ENCODE measurements around the gene MYO1G. TPM values are rescaled to one million over a fixed set of nuclear protein-coding genes. Genes with fewer than 3 reads are reported as not detected.

Gene MYO1G
- total and polyA plus RNA-seq, 2 donors, result 1.8 to 3.6 TPM

DNA sequence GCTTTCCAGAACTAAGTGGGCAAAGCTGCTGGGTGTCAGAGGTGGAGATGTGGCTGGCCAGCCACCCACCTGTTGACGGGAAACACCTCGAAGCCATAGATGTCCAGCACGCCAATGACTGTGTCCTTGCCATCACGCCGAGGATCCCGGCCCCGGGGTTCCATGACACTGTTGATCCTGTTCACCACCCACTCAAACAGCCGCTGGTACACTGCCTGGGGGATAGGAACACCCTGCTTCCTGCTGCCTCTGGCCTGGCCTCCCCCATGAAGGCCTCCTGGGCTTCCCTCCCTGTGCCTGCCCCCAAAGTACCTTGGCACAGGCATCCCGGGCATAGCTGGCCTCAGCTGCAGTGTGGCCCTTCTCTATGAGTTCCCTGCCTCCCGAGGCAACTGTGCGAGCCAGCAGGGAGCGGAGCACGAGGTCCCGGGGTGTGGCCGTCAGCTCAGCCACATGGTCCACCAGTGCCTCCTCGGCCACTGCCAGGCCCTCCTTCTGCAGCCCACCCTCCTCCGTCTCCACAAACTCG is 8.2 kb downstream of the MYO1G start:
- H3K4me3 ChIP-seq (ENCODE audit: low read depth, low read length), result no peak overlapping the region
- no peak for DNase-seq (ENCODE audit: extremely low spot score)
- H3K4me1 ChIP-seq (ENCODE audit: insufficient read depth), result no peaks in the 10 kb centered on the region
- 85% methylated on average over 18 of the region's 18 CpGs for WGBS
- H3K36me3 ChIP-seq (ENCODE audit: insufficient read depth), result no peaks in the 10 kb centered on the region
- no peak overlapping the region for H3K27ac ChIP-seq (ENCODE audit: low read depth)

DNA sequence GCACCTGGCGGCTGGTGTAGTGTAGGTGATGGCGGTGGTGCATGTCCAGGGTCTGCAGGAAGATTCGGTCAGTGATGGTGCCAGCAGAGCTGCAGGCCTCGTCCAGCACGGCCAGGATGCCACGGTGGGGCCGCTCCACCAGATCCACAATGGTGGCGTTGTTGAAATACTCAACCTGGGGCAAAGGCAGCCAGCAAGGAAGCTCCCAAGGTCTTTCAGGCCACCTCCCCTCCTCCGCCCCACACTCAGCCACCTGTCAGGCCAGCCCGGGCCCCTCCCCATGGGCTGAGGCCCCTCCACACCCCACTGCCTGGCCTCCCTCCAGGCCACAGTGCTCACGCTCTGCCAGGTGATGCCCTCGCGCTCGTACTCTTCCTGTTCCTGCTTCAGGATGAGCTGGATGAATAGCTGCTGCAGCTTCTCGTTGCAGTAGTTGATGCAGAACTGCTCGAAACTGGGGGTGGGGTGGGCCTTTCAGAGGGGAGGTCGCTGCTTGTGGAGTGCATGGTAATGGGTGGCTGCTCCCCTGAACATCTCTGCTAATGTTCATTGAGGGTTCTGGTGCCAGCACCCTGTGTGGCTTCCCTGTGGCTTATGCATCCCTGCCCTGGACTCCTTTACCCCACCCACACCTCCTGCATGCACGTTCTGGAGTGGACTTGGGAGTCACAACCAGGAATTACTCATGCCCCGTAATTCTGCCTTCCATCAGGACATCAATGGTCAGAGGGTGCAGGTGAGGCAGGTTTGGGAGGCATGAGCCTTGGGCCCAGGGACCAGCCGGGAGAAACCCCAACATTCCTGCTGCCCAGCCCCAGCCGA is 8.9 kb downstream of the MYO1G start:
- 80% methylated on average over 21 of the region's 21 CpGs for WGBS
- H3K27ac ChIP-seq (ENCODE audit: low read depth), result no peak overlapping the region
- DNase-seq (ENCODE audit: extremely low spot score), result no peak
- H3K4me1 ChIP-seq (ENCODE audit: insufficient read depth), result no peaks in the 10 kb centered on the region
- H3K36me3 ChIP-seq (ENCODE audit: insufficient read depth), result no peaks in the 10 kb centered on the region
- no peak overlapping the region for H3K4me3 ChIP-seq (ENCODE audit: low read depth, low read length)

DNA sequence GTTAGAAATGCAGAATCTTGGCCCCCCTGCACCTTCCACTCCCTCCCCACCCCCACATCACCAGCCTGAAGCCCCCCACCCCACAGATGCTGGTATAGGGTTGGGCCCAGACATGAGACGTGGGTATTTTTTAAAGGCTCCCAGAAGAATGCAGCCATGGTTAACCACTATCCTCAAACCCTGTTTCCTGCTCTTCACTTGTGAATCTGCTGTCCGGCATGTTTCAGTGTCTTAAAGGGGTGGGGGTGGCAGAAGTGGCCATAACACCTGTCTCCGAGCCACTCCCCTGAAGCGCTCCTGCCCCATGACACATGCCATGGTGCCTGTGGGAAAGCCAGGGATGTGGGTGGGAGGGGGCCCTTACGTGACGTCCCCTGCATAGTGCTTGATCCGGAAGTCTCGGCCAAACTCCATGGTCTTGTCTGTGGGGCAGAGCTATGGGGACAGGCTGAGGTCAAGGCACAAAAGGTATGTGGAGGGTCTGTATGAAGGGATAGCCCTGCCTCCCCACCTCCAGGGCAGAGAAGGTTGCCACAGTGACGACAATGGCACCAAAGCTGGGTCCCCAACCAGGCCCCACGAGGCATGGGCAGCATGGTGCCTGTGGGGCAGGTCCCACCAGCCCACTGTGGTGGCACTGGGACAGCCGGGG is 9.6 kb downstream of the MYO1G start:
- no peaks in the 10 kb centered on the region for H3K36me3 ChIP-seq (ENCODE audit: insufficient read depth)
- no peak overlapping the region for H3K27ac ChIP-seq (ENCODE audit: low read depth)
- DNase-seq (ENCODE audit: extremely low spot score), result no peak
- WGBS, result 89% methylated on average over 11 of the region's 11 CpGs
- no peaks in the 10 kb centered on the region for H3K4me1 ChIP-seq (ENCODE audit: insufficient read depth)
- no peak overlapping the region for H3K4me3 ChIP-seq (ENCODE audit: low read depth, low read length)

DNA sequence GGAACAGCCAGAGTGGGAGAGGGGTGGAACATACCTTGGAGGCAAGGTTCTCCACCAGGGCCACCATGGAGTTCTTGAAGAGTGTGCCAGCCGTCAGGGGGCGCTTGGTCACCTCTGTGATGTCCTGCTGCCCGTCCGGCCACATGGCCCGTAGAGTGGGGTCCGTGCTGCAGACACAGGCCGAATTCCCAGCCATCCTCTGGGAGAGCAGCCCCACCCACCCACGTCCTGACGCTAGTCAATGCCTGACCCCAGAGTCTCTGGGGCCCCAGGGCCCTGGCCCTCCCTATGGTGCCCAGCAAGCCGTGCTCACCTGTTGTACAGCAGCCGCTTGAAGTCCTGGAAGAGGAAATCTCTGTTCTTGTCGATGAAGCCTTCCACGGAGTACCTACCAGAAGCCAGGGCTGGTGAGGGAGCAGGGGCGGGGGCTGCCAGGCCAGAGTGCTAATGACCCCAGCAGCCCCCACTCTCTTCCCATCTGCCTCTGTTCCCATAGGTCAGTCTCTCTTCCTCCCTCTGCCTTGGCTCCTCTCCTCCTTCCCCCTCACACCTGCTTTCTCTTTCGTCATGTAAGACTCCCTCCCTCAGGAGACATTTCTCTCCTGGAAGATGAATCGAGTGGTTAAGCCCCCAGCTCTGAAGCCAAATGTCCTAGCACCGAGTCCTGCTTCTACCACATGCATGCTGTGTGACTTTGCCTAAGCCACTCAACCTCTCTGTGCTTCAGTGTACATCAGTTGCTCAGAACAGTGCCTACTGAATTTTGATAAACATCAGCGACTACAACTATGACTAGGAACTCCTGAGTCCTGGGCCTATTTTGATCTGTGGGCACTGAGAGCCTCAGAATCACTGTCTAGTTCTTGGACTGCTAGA is 11.0 kb downstream of the MYO1G start:
- no peaks in the 10 kb centered on the region for H3K36me3 ChIP-seq (ENCODE audit: insufficient read depth)
- H3K4me3 ChIP-seq (ENCODE audit: low read depth, low read length), result no peak overlapping the region
- H3K27ac ChIP-seq (ENCODE audit: low read depth), result no peak overlapping the region
- 68% methylated on average over 18 of the region's 18 CpGs for WGBS
- DNase-seq (ENCODE audit: extremely low spot score), result no peak
- H3K4me1 ChIP-seq (ENCODE audit: insufficient read depth), result no peaks in the 10 kb centered on the region

DNA sequence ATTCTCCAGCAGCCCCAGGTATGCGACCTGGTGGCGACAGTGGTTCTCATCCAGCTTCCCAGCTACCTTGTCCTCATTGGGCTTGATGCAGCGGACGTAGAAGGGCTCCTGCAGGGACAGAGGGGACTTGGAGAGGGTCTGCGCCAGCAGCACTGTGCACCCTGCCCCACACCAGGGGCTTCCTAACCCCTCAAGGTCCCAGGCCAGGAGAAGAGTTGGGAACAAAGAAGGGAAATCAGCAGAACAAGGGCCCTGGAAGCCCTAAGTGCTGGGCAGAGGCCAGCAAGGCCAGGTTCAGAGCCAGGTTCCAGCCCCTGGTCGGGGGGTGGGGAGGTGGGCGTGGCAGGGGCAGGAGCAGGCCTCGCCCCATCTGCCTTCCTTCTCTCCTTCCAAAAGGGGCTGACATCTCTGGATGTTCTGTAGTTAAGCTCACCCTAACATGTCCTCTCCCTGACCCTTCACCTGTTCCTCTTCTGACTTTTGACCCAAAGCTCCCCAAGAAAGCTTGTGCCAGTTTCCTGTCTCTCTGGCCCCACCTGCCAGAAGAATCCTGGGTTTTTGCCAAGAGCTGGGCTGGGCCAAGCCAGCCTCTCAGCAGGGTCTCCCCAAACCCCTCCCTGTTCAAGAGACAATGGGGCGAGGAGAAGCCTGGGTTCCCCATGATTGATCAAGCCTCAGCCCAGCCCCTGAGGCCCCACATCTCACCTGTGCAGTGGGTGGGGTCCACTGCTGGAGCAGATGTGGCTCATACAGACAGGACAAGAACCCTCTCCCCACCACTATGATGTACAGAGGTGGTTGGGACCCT is 11.9 kb downstream of the MYO1G start:
- H3K27ac ChIP-seq (ENCODE audit: low read depth), result no peak overlapping the region
- H3K4me3 ChIP-seq (ENCODE audit: low read depth, low read length), result no peak overlapping the region
- 84% methylated on average over 9 of the region's 9 CpGs for whole genome bisulfite sequencing
- no peaks in the 10 kb centered on the region for H3K4me1 ChIP-seq (ENCODE audit: insufficient read depth)
- no peak for DNase-seq (ENCODE audit: extremely low spot score)
- no peaks in the 10 kb centered on the region for H3K36me3 ChIP-seq (ENCODE audit: insufficient read depth)

DNA sequence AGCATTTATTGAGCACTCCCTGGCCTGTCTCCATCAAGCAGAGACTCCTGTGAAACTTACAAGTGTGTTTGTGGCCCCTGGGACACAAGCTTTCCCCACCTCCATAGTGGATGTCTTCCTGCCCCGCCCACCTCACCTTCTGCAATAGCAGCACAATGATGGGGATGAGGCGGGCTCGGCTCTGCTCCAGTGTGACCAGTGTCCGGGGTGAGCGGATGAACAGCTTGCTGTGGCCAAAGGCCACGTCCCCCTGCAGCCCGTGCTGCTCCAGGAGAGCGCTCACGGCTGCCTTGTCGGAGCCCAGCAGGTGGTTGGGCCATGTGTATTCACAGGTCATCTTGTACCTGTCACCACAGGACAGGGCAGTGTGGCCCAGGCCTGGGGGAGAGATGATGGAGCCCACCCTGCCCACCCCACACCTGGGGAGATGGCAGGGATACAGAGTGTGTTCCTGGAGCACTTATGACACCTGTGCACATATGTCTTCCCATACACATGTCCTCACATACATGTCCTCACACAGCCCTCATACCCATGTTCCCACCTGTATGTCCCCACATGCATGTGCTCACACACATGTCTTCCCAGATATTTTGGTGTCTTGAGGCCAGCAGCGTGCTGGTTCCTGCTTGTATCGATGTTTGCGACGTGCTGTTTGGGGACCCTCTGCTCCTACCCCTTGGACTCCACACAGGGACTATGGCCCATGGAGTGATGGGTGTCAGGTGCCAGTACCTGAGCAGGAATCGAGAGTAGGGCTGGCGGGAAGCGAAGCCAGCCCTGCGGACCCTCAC is 12.7 kb downstream of the MYO1G start:
- Histone ChIP-seq H3K4me1 (ENCODE audit: insufficient read depth) (no peaks in the 10 kb centered on the region), H3K36me3 (ENCODE audit: insufficient read depth) (no peaks in the 10 kb centered on the region), H3K27ac (ENCODE audit: low read depth) (no peak overlapping the region), H3K4me3 (ENCODE audit: low read depth, low read length) (no peak overlapping the region)
- 94% methylated on average over 18 of the region's 18 CpGs for WGBS
- DNase-seq (ENCODE audit: extremely low spot score), result no peak

DNA sequence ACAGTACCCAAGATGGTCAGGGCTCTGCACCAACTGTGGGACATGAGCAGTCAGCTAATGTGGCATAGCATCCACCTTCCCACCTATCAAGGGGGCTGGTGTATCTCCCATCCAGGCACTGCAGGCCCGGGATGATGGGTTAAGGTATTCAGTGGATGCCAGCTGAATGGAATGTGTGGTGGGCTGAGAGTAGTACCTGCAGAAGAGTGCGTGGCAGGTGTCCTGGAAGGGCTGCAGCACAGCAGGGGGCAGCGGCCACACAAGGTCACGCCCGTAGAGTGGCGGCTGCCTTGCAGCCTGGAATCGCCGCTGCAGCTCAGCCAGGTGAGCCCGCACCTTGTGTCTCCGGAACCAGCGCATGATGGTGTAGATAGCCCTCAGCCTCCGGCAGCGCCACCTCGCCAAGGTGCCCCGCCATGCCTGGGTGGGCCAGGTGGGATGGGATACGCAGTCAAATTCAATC is 13.3 kb downstream of the MYO1G start:
- H3K36me3 ChIP-seq (ENCODE audit: insufficient read depth), result no peaks in the 10 kb centered on the region
- no peak for DNase-seq (ENCODE audit: extremely low spot score)
- H3K27ac ChIP-seq (ENCODE audit: low read depth), result no peak overlapping the region
- 95% methylated on average over 16 of the region's 16 CpGs for WGBS
- no peak overlapping the region for H3K4me3 ChIP-seq (ENCODE audit: low read depth, low read length)
- no peaks in the 10 kb centered on the region for H3K4me1 ChIP-seq (ENCODE audit: insufficient read depth)

DNA sequence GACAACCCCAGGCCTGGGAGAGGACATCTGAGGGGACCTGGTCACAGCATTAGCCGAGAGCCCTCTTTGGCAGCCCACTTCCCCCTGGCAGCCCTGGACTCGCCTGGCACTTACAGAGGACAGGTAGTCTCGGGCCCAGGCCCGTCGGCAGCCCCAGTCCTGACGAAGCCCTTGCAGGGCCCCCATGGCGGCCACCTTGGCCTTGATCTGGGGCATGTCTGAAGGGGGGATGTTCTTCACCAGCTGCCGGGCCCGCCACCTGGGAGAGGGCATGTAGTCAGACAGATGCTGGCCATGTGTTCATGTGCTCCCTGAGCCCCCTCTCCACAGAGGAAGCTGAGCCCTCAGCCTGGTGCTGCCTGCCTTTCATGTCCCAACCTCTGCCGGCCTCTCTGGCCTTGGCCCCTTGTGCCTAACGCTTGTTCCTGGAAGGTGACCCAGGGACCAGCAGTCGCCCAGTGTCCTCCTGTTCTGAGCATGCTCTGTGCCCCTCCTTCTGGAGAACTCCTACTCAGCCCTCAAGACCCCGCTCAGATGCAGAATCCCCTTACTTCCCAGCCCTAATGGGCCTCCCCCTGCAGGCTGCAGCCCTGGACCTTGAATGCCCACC is 13.9 kb downstream of the MYO1G start:
- DNase-seq (ENCODE audit: extremely low spot score), result no peak
- WGBS, result 94% methylated on average over 13 of the region's 13 CpGs
- Histone ChIP-seq H3K4me3 (ENCODE audit: low read depth, low read length) (no peak overlapping the region), H3K27ac (ENCODE audit: low read depth) (no peak overlapping the region), H3K4me1 (ENCODE audit: insufficient read depth) (no peaks in the 10 kb centered on the region), H3K36me3 (ENCODE audit: insufficient read depth) (no peaks in the 10 kb centered on the region)

DNA sequence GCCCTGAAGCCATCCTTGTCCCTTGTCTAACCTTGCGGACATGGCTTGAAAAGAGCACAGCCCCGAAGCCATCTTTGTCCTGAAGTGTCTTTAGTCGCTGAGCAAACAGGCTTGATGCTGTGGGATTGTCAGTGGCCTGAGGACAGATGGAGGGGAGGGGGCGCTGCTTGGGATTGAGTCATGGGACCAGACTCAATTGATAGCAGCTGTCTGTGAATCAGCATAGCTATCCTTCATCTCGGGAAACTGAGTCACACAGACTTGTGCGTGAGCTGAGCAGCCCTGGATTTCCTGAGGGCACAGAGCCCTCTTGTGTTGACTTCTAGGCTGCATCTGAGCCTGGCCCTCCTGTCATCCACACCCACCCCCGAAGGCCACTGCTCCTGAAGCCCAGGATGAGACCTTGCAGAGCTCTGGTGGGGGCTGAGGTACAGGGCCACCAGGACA is 14.4 kb downstream of the MYO1G start:
- no peaks in the 10 kb centered on the region for H3K4me1 ChIP-seq (ENCODE audit: insufficient read depth)
- no peaks in the 10 kb centered on the region for H3K36me3 ChIP-seq (ENCODE audit: insufficient read depth)
- H3K4me3 ChIP-seq (ENCODE audit: low read depth, low read length), result no peak overlapping the region
- WGBS, result 82% methylated on average over 7 of the region's 7 CpGs
- DNase-seq (ENCODE audit: extremely low spot score), result no peak
- no peak overlapping the region for H3K27ac ChIP-seq (ENCODE audit: low read depth)

DNA sequence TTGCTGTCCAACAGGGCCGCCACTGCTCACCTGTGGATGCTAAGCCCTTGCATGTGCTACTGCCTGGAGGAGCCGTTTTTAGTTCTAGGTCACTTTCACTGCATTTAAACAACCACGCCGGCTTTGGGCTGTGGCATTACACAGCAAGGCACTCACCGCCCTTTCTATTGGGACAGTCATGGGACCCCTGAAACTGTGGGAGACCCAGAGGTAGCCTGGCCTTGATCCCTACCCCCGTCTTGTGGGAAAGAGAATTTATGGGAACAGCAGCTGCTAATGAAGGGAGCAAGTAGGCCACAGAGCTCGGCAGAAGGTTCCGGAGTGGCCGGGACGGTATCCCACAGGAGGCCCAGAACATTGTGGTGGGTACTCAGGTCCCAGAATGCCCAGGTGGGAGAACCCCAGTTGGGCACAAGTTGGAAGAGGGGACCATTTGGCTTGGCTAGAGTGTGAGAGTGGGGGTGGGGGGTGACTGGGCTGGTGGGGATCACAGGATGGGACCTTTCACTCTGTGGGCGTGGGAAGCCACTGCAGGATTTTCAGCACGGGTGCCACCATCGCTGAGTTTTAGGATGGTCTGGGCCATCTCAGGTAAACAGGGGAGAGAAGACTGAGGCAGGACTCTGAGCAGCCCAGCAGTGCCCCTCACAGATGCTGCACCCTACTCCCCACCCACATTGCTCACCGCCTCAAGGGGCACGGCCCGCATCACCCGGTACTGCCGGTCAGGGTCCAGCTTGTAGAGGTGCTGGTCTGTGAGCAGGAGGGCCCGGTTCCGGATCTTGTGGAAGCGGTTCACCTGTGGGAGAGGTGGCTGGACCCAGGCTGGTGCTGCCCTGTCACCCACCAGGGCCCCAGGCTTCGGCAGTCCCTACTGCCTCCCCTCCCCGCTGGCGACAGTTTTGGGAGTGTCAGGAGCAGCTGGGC is 15.2 kb downstream of the MYO1G start:
- H3K27ac ChIP-seq (ENCODE audit: low read depth), result no peak overlapping the region
- no peak overlapping the region for H3K4me3 ChIP-seq (ENCODE audit: low read depth, low read length)
- no peaks in the 10 kb centered on the region for H3K36me3 ChIP-seq (ENCODE audit: insufficient read depth)
- 93% methylated on average over 24 of the region's 24 CpGs for WGBS
- no peak for DNase-seq (ENCODE audit: extremely low spot score)
- no peaks in the 10 kb centered on the region for H3K4me1 ChIP-seq (ENCODE audit: insufficient read depth)

All from urinary bladder (tissue), 4 donors.